ENCODE data around the gene CIAO3. TPM values are rescaled to one million over a fixed set of nuclear protein-coding genes. Genes with fewer than 3 reads are reported as not detected.

The CIAO3 gene
- total RNA-seq, 4 donors from 2014 or later, result 35.2 to 110 (median 52.0) TPM

- H3K4me3 ChIP-seq, result peak overlapping the region; percentile 52
- H3K4me1 ChIP-seq, result peaks cover 32% of the 10 kb centered on the region
- peaks cover 24% of the 10 kb centered on the region for H3K36me3 ChIP-seq
- peaks cover 34% of the 10 kb centered on the region for H3K27me3 ChIP-seq
- no peak for DNase-seq (ENCODE audit: low spot score in 2 of 2)
- H3K27ac ChIP-seq, result no peak overlapping the region
- TF ChIP-seq POLR2AphosphoS5 (IDR thresholded peaks at IDR 0.05) (no peak), CTCF (IDR thresholded peaks at IDR 0.05) (no peak), EP300 (IDR thresholded peaks at IDR 0.05) (no peak), POLR2A (IDR thresholded peaks at IDR 0.05) (no peak)
- no peaks in the 10 kb centered on the region for H3K9me3 ChIP-seq
- no CpG with 5 or more reads among the region's 80 CpGs for WGBS
These were observed 12.5 kb downstream of the CIAO3 start for GRCh38 chr16:728131-728889.

- peak overlapping the region; percentile 52 for H3K4me3 ChIP-seq
- DNase-seq (ENCODE audit: low spot score in 2 of 2), result no peak
- 0% methylated on average over 17 of the region's 61 CpGs for WGBS
- no peaks in the 10 kb centered on the region for H3K9me3 ChIP-seq
- no peak for TF ChIP-seq POLR2AphosphoS5 (IDR thresholded peaks at IDR 0.05)
- no peak for TF ChIP-seq CTCF (IDR thresholded peaks at IDR 0.05)
- TF ChIP-seq POLR2A (IDR thresholded peaks at IDR 0.05), result no peak
- no peak for TF ChIP-seq EP300 (IDR thresholded peaks at IDR 0.05)
- H3K27me3 ChIP-seq, result peaks cover 34% of the 10 kb centered on the region
- H3K36me3 ChIP-seq, result peaks cover 16% of the 10 kb centered on the region
- H3K27ac ChIP-seq, result no peak overlapping the region
- H3K4me1 ChIP-seq, result peaks cover 32% of the 10 kb centered on the region
These were observed 13.4 kb downstream of the CIAO3 start for GRCh38 chr16:727291-727977.

GRCh38 chr16:726438-727290, 14.1 kb downstream of the CIAO3 start, which contains the start of the genes CCDC78 and HAGHL:
TSS of gene CCDC78 (minus strand) at chr16:726443. CDS start at chr16:726367, 76 bp downstream.
TSS of gene HAGHL (plus strand) at chr16:727106. CDS start at chr16:727510, 404 bp downstream.
- WGBS, result 4% methylated on average over 15 of the region's 88 CpGs
- TF ChIP-seq EP300 (IDR thresholded peaks at IDR 0.05) (no peak), CTCF (IDR thresholded peaks at IDR 0.05) (no peak), POLR2A (IDR thresholded peaks at IDR 0.05) (no peak), POLR2AphosphoS5 (IDR thresholded peaks at IDR 0.05) (no peak)
- no peak within 1 kb of the TSS for H3K27ac ChIP-seq
- no peaks in the 10 kb centered on the region for H3K9me3 ChIP-seq
- peaks cover 8% of the 10 kb centered on the region for H3K36me3 ChIP-seq
- no peak for DNase-seq (ENCODE audit: low spot score in 2 of 2)
- H3K4me1 ChIP-seq, result peaks cover 38% of the 10 kb centered on the region
- peaks cover 34% of the 10 kb centered on the region for H3K27me3 ChIP-seq
- peak within 1 kb of the TSS; percentile 52 for H3K4me3 ChIP-seq

- Histone ChIP-seq H3K27ac (no peak overlapping the region), H3K27me3 (peaks cover 34% of the 10 kb centered on the region), H3K4me1 (peaks cover 43% of the 10 kb centered on the region), H3K9me3 (no peaks in the 10 kb centered on the region), H3K36me3 (peaks cover 2% of the 10 kb centered on the region), H3K4me3 (peak overlapping the region; percentile 52)
- WGBS, result no CpG with 5 or more reads among the region's 9 CpGs
- no peak for DNase-seq (ENCODE audit: low spot score in 2 of 2)
- no peak for TF ChIP-seq EP300 (IDR thresholded peaks at IDR 0.05)
- no peak for TF ChIP-seq POLR2AphosphoS5 (IDR thresholded peaks at IDR 0.05)
- no peak for TF ChIP-seq CTCF (IDR thresholded peaks at IDR 0.05)
- TF ChIP-seq POLR2A (IDR thresholded peaks at IDR 0.05), result no peak
These were observed 14.7 kb downstream of the CIAO3 start for GRCh38 chr16:726188-726437.

Data from suprapubic skin (tissue), 4 donors.